PC-9 (cell line): ENCODE measurements around the gene PCDHGA3. TPM values are rescaled to one million over a fixed set of nuclear protein-coding genes. Genes with fewer than 3 reads are reported as not detected.

Source experiments
- BruUV-seq: library from RNA; stranded (reverse); fragments of 400-500 nt; replicated peaks from 2 replicates; lab custom pipeline; 2021; lab: Mats Ljungman, UMichigan
- CTCF ChIA-PET: fragments of 300-600 bp; sonication (Branson Sonifier 250); formaldehyde crosslinking; loops from one replicate; lab custom pipeline; 2022; ENCODE audit warnings: antibody characterized with exemption; lab: Charles Lee
- POLR2A ChIA-PET: fragments of 300-600 bp; sonication (Branson Sonifier 250); formaldehyde crosslinking; loops from one replicate; lab custom pipeline; 2022; ENCODE audit warnings: antibody characterized with exemption; ENCODE audit not compliant: unreplicated experiment; lab: Charles Lee
- DNase-seq, 2 experiments: peaks; one replicate each; pipeline versions ENCODE4 v3.0.0 to v3.0.0-alpha.2; 2015 to 2022; ENCODE audit warnings: mixed read lengths in 1 of 2
- H2AFZ ChIP-seq: fragments of 200-600 bp; sonication (generic); 2 replicates; pipeline ENCODE4 v1.8.1; 2017; ENCODE audit warnings: antibody characterized with exemption
- H3F3A ChIP-seq: fragments of 200-600 bp; sonication (generic); 2 replicates; pipeline ENCODE4 v1.8.1; 2017; ENCODE audit warnings: antibody characterized with exemption, mild to moderate bottlenecking, low read depth; ENCODE audit not compliant: insufficient read depth
- H3K27ac ChIP-seq: fragments of 200-600 bp; sonication (generic); 2 replicates; pipeline ENCODE4 v1.6.1; 2016; ENCODE audit warnings: mixed run types
- H3K27me3 ChIP-seq: fragments of 200-600 bp; sonication (generic); 2 replicates; pipeline ENCODE4 v1.6.1; 2016; ENCODE audit warnings: low read depth, mixed run types; ENCODE audit not compliant: insufficient read depth
- H3K36me3 ChIP-seq: fragments of 200-600 bp; sonication (generic); 2 replicates; pipeline ENCODE4 v1.6.1; 2016; ENCODE audit warnings: low read depth, mixed run types
- H3K4me1 ChIP-seq: fragments of 200-600 bp; sonication (generic); replicated peaks from 2 replicates; pipeline ENCODE4 v1.6.1; 2016; ENCODE audit warnings: mixed run types; ENCODE audit not compliant: insufficient read depth
- H3K4me2 ChIP-seq: fragments of 200-600 bp; sonication (generic); 2 replicates; pipeline ENCODE4 v1.6.1; 2017; ENCODE audit warnings: mixed run types
- H3K4me3 ChIP-seq: fragments of 200-600 bp; sonication (generic); 2 replicates; pipeline ENCODE4 v1.6.1; 2016; ENCODE audit warnings: mixed run types
- H3K79me2 ChIP-seq: fragments of 200-600 bp; sonication (generic); 2 replicates; pipeline ENCODE4 v1.6.1; 2017; ENCODE audit warnings: low read depth, mixed run types
- H3K9me2 ChIP-seq: fragments of 200-600 bp; sonication (generic); 2 replicates; pipeline ENCODE4 v1.8.1; 2017; ENCODE audit warnings: mild to moderate bottlenecking; ENCODE audit not compliant: insufficient read depth
- H3K9me3 ChIP-seq: fragments of 200-600 bp; sonication (generic); 2 replicates; pipeline ENCODE4 v1.8.1; 2016; ENCODE audit warnings: low read depth; ENCODE audit not compliant: insufficient read depth
- H4K20me1 ChIP-seq: fragments of 200-600 bp; sonication (generic); 2 replicates; pipeline ENCODE4 v1.8.1; 2017; ENCODE audit not compliant: insufficient read depth
- CTCF ChIP-seq: fragments of 200-600 bp; sonication (generic); conservative IDR thresholded peaks from 2 replicates; pipeline ENCODE4 v1.6.1; 2017; ENCODE audit warnings: mixed run types, antibody characterized with exemption, mild to moderate bottlenecking, moderate library complexity
- EZH2 ChIP-seq: fragments of 200-600 bp; sonication (generic); IDR thresholded peaks from 2 replicates; pipeline ENCODE4 v1.8.0; 2017; ENCODE audit warnings: antibody characterized with exemption, low read depth
- intact Hi-C: fragments of 100-400 bp; cut with micrococcal nuclease; formaldehyde crosslinking; loops from one replicate; pipeline ENCODE4 v1.10.0; 2022; ENCODE audit not compliant: unreplicated experiment
- total RNA-seq: library from RNA; stranded (reverse); gene quantifications from 2 replicates; pipeline ENCODE4 v1.2.3, GENCODE V29; 2021

Gene PCDHGA3
- total RNA-seq, 1 experiment from 2014 or later: not detected

- H3K4me1 ChIP-seq: no peaks in the 10 kb centered on the region
- no peaks in the 10 kb centered on the region for H3K36me3 ChIP-seq
- DNase-seq: no peak
- H3K4me2 ChIP-seq: no peak within 1 kb of the TSS
- H3K27me3 ChIP-seq: peaks cover 49% of the 10 kb centered on the region
- POLR2A ChIA-PET: no interaction called here
- H4K20me1 ChIP-seq: no peaks in the 10 kb centered on the region
- H3F3A ChIP-seq: no peaks in the 10 kb centered on the region
- H2AFZ ChIP-seq: no peak within 1 kb of the TSS
- TF ChIP-seq EZH2 (no peak), CTCF (no peak)
- intact Hi-C loops: no loop called here
- CTCF ChIA-PET: no interaction called here
- no peaks in the 10 kb centered on the region for H3K79me2 ChIP-seq
- BruUV-seq: no TSS peak
- no peaks in the 10 kb centered on the region for H3K9me2 ChIP-seq
- H3K9me3 ChIP-seq: no peaks in the 10 kb centered on the region
- H3K27ac ChIP-seq: no peak within 1 kb of the TSS
- no peak within 1 kb of the TSS for H3K4me3 ChIP-seq
Observed at GRCh38 chr5:141382469-141383294, 39.1 kb downstream of the PCDHGA3 start, which contains the start of gene PCDHGA7. PCDHGA7 (plus strand) TSS chr5:141382742; CDS start chr5:141382900, 158 bp downstream.

GRCh38 chr5:141383345-141383744 is 39.7 kb downstream of the PCDHGA3 start:
- DNase-seq: no peak
- Histone ChIP-seq H3K9me3 (no peaks in the 10 kb centered on the region), H3K4me3 (no peak overlapping the region), H3K27ac (no peak overlapping the region), H3F3A (no peaks in the 10 kb centered on the region), H3K9me2 (no peaks in the 10 kb centered on the region), H2AFZ (no peak overlapping the region), H3K27me3 (peaks cover 51% of the 10 kb centered on the region), H3K79me2 (no peaks in the 10 kb centered on the region), H3K36me3 (no peaks in the 10 kb centered on the region), H4K20me1 (no peaks in the 10 kb centered on the region), H3K4me2 (no peak overlapping the region), H3K4me1 (no peaks in the 10 kb centered on the region)
- intact Hi-C loops: no loop called here
- BruUV-seq: no TSS peak
- ChIA-PET CTCF (no interaction called here), POLR2A (interaction anchor here (0.6 kb wide), 1 partner anchor 135 kb away, joined by 3 read pairs; no protein-coding TSS in a partner anchor)
- no peak for TF ChIP-seq EZH2
- TF ChIP-seq CTCF: no peak

- TF ChIP-seq EZH2: no peak
- no peak for TF ChIP-seq CTCF
- H2AFZ ChIP-seq: no peak overlapping the region; the same call in 1 of the 2 replicates
- H3K4me1 ChIP-seq: no peaks in the 10 kb centered on the region
- no peak overlapping the region for H3K27ac ChIP-seq
- H3K36me3 ChIP-seq: no peaks in the 10 kb centered on the region
- no TSS peak for BruUV-seq
- no peak for DNase-seq
- peaks cover 54% of the 10 kb centered on the region for H3K27me3 ChIP-seq
- intact Hi-C loops: no loop called here
- no peaks in the 10 kb centered on the region for H3F3A ChIP-seq
- no peaks in the 10 kb centered on the region for H3K79me2 ChIP-seq
- CTCF ChIA-PET: no interaction called here
- no peaks in the 10 kb centered on the region for H3K9me2 ChIP-seq
- no peak overlapping the region for H3K4me3 ChIP-seq
- H4K20me1 ChIP-seq: no peaks in the 10 kb centered on the region
- no peak overlapping the region for H3K4me2 ChIP-seq
- no peaks in the 10 kb centered on the region for H3K9me3 ChIP-seq
- POLR2A ChIA-PET: no interaction called here
Observed at GRCh38 chr5:141384471-141385267, 41.0 kb downstream of the PCDHGA3 start.
